Astrocyte of the hippocampus (primary cell): ENCODE measurements around the gene ZNF416.
A peak's percentile ranks its signal among the peaks of the same experiment; 100 is the strongest.

Experiments used
- DNase-seq: peaks from one replicate; pipeline ENCODE4 v3.0.0; 2011; ENCODE audit warnings: low read depth, low spot score

Gene ZNF416

DNA sequence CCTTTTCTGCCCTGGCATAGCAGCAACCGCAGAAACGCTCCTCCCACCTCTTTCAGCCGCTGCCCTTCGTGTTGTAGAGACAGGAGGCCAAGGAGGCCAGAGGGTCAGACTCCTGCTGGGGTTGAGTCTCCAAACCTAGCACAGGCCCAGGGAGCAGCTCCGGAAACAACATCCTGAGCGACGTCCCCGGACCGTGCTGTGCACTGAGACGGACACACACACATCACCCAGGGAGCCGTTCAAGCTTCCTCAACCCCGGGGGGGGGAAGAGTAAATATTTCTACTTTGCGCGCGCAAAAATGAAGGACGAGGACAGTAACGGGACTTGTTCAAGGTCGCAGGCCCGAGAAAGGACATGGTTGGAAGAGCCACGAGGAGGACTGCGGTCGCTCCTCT is 19.7 kb downstream of the ZNF416 start:
- DNase-seq: peak; percentile 47

DNA sequence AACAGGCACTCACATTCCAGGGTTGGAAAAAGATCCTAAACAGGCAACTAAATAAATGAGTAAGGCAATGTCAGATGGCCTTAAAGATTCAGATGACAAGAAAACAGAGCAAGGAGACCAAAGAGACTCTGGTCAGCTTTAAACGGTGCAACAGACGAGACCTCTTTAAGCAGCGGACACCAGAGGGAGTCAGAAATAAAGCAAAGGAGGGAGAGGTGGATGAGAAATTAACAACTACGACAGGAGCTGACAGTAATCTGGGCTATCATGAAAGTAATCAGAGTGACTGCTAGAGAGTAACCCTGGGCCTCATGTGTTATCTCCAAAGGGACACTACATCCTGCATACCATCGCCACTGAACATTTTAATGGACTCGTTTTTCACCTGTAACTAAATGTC is 20.2 kb downstream of the ZNF416 start:
- peak; percentile 34 for DNase-seq

DNA sequence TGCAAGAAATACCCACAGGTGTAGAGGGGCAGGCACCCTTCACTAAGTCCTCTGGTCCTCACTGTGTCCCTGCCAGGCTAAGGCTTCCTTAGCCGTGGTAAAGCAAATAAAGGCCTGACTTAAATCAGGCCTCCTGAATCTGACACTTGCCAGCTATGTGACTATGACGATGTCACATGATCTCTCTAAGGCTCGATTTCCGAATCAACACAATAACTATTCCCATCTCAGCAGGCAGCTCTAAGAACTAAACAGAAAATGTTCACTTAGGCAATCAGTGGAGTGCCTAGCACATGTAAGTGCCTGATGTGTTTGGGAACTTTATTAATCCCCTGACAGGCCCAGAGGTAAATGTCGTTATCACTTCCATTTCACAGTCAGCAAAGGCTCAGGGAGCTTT is 21.1 kb downstream of the ZNF416 start:
- DNase-seq: no peak

DNA sequence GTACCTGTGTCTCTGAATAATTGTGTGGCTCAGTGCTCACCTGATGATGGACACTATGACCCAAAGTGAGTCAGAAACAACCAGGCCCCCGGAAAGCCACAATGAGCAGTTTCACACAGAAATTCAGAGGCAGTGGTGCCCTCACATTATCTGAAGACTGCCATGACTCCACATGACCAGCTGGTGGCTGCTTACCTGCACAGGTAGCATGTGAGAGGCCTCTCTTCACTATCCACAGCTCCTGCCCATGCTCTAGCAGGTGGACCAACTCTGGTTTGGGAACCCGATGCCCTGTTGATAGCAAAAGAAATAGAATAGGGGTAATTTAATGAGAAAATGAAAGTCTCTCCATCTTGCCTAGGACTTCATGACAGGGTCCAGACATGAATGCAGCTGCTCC is 26.3 kb downstream of the ZNF416 start:
- DNase-seq: no peak

DNA sequence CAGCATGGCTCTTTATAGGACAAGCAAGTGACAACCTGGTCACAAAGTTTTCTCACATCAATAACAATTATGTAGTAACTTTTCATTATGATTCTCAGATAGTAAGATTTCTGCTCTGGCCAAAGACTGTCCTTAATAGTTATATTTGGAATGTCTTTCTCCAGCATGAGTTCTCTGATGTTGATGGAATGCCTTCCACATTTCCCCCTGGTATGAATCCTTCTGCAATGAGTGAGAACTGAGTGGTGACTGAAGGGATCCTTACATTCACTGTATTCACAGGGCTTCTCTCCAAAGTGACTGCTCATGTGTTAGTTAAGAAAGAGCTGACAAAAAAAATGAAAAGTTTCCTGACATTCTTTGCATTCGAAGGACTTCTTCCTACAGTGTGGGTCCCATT is 32.2 kb downstream of the ZNF416 start:
- DNase-seq: no peak

DNA sequence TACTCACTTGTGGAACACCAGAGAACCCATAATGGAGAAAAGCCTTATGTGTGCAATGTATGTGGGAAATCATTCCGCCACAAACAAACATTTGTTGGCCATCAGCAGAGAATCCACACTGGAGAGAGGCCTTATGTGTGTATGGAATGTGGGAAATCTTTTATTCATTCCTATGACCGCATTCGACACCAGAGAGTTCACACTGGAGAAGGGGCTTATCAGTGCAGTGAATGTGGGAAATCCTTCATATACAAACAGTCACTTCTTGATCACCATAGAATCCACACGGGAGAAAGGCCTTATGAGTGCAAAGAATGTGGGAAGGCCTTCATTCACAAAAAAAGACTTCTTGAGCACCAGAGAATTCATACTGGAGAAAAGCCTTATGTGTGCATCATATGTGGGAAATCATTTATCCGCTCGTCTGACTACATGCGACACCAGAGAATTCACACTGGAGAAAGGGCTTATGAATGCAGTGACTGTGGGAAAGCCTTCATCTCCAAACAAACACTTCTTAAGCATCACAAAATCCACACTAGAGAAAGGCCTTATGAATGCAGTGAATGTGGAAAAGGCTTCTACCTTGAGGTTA is 40.7 kb downstream of the ZNF416 start:
- DNase-seq: no peak

DNA sequence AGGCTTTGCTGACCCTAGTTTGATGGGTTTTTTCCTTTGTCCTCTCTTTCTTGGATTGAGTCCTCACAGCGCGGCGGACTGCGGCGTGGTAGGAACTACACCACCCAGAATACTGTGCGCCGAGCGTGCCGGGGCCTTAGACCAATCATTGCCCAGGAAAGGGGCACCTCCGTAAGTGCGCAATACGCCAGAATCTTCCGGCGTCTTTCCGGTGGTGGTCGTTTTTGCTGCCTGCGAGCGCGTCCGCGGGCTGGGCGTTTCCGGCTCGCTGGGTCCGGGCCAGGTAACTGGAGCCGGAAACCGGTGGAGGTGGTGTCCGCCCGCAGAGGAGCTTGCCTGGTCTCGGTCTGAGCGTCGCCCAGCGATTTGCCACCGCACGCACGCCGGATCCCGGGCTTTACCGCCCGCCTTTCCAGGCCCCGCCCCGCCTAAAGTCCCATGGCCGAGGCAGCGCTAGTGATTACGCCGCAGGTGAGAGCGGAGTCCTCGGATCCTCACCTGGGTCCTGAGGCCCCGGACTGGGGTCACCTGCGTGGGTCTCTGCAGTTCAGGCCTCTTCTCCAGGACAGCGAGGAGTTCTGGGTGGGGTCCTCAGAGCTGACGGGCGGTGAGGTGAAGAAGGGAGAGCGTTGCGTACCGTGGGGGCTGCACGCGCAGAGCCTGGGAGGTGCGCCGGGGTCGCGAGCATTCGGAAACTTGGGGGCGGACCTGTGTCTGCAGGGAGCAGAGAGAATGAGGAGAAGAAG is 51.4 kb downstream of the ZNF416 start, which contains the start of gene ZNF549:
TSS of gene ZNF549 (plus strand) at position 221 of the 746 bp plus-strand sequence. CDS start at position 439, 218 bp downstream.
- DNase-seq: peak; percentile 97
